Measurements from ENCODE around the gene RNF213.

Gene RNF213

GRCh38 chr17:80432961-80433550 lies 172.4 kb downstream of the RNF213 start:
- no peak for DNase-seq (ENCODE audit: low read depth in 2 of 2)

- DNase-seq (ENCODE audit: low read depth in 2 of 2), result no peak
Measured at GRCh38 chr17:80433916-80434666, 173.4 kb downstream of the RNF213 start.

- no peak for DNase-seq (ENCODE audit: low read depth in 2 of 2)
Measured at GRCh38 chr17:80437532-80437931, 176.9 kb downstream of the RNF213 start.

GRCh38 chr17:80438806-80439205 lies 178.2 kb downstream of the RNF213 start:
- DNase-seq (ENCODE audit: low read depth in 2 of 2), result no peak

GRCh38 chr17:80439499-80439898 lies 178.8 kb downstream of the RNF213 start:
- no peak for DNase-seq (ENCODE audit: low read depth in 2 of 2)

- DNase-seq (ENCODE audit: low read depth in 2 of 2), result peak in 1 of 2 donors; percentile 16
Measured at GRCh38 chr17:80441133-80441578, 180.5 kb downstream of the RNF213 start.

GRCh38 chr17:80441598-80442322 lies 181.1 kb downstream of the RNF213 start:
- DNase-seq (ENCODE audit: low read depth in 2 of 2), result no peak

GRCh38 chr17:80442323-80442659 lies 181.6 kb downstream of the RNF213 start:
- no peak for DNase-seq (ENCODE audit: low read depth in 2 of 2)

GRCh38 chr17:80442764-80443163 lies 182.1 kb downstream of the RNF213 start:
- no peak for DNase-seq (ENCODE audit: low read depth in 2 of 2)

- no peak for DNase-seq (ENCODE audit: low read depth in 2 of 2)
Measured at GRCh38 chr17:80443498-80443897, 182.8 kb downstream of the RNF213 start.

- DNase-seq (ENCODE audit: low read depth in 2 of 2), result no peak
Measured at GRCh38 chr17:80443916-80444643, 183.4 kb downstream of the RNF213 start.

- DNase-seq (ENCODE audit: low read depth in 2 of 2), result no peak
Measured at GRCh38 chr17:80444644-80444979, 184.0 kb downstream of the RNF213 start.

- DNase-seq (ENCODE audit: low read depth in 2 of 2), result no peak
Measured at GRCh38 chr17:80445007-80445725, 184.5 kb downstream of the RNF213 start.

GRCh38 chr17:80445726-80446110 lies 185.1 kb downstream of the RNF213 start:
- no peak for DNase-seq (ENCODE audit: low read depth in 2 of 2)

GRCh38 chr17:80446645-80447405 lies 186.2 kb downstream of the RNF213 start:
- DNase-seq (ENCODE audit: low read depth in 2 of 2), result no peak

GRCh38 chr17:80447790-80448189 lies 187.1 kb downstream of the RNF213 start:
- no peak for DNase-seq (ENCODE audit: low read depth in 2 of 2)

Measured in stimulated activated CD8-positive, alpha-beta memory T cell treated with anti-CD3 and anti-CD28 coated beads, Interleukin-2, amount 100 ng/mL, for 1 hour (primary cell).